ENCODE results near the gene MCU.

Gene MCU

DNA sequence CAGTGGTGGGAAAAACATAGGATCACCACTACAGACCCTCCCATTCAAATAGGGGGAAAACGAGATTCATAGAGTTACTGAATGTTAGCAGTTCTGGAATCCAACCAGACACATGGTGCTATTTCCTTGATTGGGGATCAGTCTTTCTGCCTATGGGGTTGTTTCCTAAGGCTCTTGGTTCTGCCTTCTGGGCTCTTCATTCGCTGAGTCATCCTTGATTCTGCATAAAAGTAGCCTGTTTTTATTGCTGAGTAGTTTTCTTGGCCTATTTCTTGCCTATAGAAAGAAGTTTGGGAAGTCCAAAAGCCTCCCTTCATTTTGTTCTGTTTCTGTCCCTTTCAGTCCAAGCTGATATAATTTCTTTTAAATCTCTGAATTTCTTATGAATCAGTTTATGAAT, 102.3 kb downstream of the MCU start:
- Histone ChIP-seq H3K36me3 (no peaks in the 10 kb centered on the region), H3K27ac (peak overlapping the region in 1 of 2 donors; percentile 22), H3K27me3 (no peaks in the 10 kb centered on the region), H3K9me3 (no peaks in the 10 kb centered on the region), H3K4me3 (no peak overlapping the region), H3K4me1 (peaks cover 0 to 26% (median 5%) of the 10 kb centered on the region in 4 donors)
- intact Hi-C loops (cut with DNase I; ENCODE audit: low total_unique reads): no loop called here
- no peak for DNase-seq
- TF ChIP-seq, protein P1, sequence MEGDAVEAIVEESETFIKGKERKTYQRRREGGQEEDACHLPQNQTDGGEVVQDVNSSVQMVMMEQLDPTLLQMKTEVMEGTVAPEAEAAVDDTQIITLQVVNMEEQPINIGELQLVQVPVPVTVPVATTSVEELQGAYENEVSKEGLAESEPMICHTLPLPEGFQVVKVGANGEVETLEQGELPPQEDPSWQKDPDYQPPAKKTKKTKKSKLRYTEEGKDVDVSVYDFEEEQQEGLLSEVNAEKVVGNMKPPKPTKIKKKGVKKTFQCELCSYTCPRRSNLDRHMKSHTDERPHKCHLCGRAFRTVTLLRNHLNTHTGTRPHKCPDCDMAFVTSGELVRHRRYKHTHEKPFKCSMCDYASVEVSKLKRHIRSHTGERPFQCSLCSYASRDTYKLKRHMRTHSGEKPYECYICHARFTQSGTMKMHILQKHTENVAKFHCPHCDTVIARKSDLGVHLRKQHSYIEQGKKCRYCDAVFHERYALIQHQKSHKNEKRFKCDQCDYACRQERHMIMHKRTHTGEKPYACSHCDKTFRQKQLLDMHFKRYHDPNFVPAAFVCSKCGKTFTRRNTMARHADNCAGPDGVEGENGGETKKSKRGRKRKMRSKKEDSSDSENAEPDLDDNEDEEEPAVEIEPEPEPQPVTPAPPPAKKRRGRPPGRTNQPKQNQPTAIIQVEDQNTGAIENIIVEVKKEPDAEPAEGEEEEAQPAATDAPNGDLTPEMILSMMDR (IDR thresholded peaks at IDR 0.05): no peak

DNA sequence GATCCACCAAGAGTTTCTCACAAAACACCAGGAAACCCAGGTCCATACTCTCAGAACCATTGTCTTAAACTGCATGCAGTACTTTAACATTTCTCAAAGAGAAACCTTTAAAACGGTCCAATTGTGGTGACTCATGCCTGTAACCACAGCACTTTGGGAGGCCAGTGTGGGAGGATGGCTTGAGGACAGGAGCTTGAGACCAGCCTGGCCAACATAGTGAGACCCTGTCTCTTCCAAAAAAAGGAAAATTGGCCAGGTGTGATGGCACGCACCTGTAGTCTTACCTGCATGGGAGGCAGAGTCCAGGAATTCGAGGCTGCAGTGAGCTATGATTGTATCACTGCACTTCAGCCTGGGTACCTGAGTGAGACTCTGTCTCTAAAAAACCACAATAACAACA, 104.1 kb downstream of the MCU start:
- TF ChIP-seq, protein P1 (IDR thresholded peaks at IDR 0.05): no peak
- intact Hi-C loops (cut with DNase I; ENCODE audit: low total_unique reads): no loop called here

DNA sequence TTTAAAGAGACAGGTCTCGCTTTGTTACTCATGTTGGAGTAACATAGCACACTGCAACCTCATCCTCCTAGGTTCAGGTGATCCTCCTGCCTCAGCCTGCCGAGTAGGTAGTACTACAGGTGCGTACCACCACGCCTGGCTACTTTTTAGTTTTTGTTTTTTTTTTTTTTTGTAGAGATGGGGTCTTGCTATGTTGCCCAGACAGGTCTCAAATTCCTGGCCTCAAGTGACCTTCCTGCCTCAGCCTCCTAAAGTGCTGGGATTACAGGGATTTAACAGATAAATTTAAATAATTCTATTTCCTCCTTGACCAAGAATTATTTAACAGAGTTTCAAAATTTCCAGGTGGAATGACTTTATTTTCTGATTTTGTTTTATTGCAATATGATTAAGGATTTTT, 104.6 kb downstream of the MCU start:
- Histone ChIP-seq H3K27ac (no peak overlapping the region), H3K27me3 (no peaks in the 10 kb centered on the region), H3K4me3 (no peak overlapping the region), H3K4me1 (peaks cover 0 to 11% (median 3%) of the 10 kb centered on the region in 4 donors), H3K9me3 (no peaks in the 10 kb centered on the region), H3K36me3 (no peaks in the 10 kb centered on the region)
- intact Hi-C loops (cut with DNase I; ENCODE audit: low total_unique reads): no loop called here
- TF ChIP-seq, protein P1 (IDR thresholded peaks at IDR 0.05): no peak
- DNase-seq: no peak

More for the DNA sequence above, 104.1 kb downstream of the MCU start:
- H3K27ac ChIP-seq: no peak overlapping the region
- peak in 1 of 2 donors; percentile 20 for DNase-seq
- no peak overlapping the region for H3K4me3 ChIP-seq
- H3K4me1 ChIP-seq: peaks cover 0 to 16% (median 4%) of the 10 kb centered on the region in 4 donors
- no peaks in the 10 kb centered on the region for H3K27me3 ChIP-seq
- H3K9me3 ChIP-seq: no peaks in the 10 kb centered on the region
- no peaks in the 10 kb centered on the region for H3K36me3 ChIP-seq

DNA sequence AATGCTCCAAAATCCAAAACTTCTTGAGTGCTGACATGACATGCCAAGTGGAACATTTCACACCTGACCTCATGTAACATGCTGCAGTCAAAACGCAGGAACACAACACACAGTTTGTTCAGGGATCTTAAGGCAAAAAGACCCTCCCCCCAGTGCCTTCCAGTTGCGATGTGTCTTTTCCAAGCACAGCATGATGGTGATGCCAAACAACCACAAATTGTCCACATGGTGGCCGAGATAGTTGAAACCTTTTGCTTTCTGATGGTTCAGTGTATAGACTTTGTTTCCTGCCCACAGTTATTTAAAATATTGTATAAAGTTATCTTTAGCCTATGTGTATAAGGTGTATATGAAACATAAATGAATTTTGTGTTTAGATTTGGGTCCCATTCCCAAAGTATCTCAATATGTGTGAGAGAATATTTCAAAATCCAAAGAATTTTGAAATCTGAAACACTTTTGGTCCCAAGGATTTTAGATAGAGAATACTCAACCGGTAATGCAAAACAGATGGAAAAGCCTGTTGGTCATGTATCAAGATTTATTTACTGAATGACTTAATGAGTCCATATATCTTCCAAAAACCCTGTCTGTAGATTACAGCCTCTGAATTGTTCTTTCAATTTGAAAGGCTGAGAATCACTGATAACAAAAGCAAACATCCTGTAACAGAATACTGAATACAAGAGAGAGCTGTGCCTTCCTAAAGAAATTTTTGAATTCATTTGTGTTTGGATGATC, 108.2 kb downstream of the MCU start:
- peaks cover 0 to 21% (median 5%) of the 10 kb centered on the region in 4 donors for H3K4me1 ChIP-seq
- H3K27ac ChIP-seq: no peak overlapping the region
- no peak overlapping the region for H3K4me3 ChIP-seq
- intact Hi-C loops (cut with DNase I; ENCODE audit: low total_unique reads): no loop called here
- no peaks in the 10 kb centered on the region for H3K27me3 ChIP-seq
- TF ChIP-seq, protein P1 (IDR thresholded peaks at IDR 0.05): no peak
- no peak for DNase-seq
- H3K36me3 ChIP-seq: no peaks in the 10 kb centered on the region
- no peaks in the 10 kb centered on the region for H3K9me3 ChIP-seq

DNA sequence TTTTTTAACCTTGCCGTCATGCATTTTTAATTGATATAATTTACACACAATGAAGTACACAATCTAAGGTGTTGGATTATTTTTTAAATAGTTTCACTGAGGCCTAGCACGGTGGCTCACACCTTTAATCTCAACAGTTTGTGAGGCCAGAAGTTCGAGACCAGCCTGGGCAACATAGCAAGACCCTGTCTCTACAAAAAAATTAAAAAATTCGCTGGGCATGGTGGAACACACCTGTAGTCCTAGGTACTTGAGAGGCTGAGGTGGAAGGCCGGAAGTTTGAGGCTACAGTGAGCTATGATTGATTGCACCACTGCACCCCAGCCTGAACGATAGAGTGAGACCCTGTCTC, 108.8 kb downstream of the MCU start:
- intact Hi-C loops (cut with DNase I; ENCODE audit: low total_unique reads): no loop called here
- Histone ChIP-seq H3K4me1 (peaks cover 0 to 21% (median 5%) of the 10 kb centered on the region in 4 donors), H3K9me3 (no peaks in the 10 kb centered on the region), H3K4me3 (no peak overlapping the region), H3K27me3 (no peaks in the 10 kb centered on the region), H3K27ac (no peak overlapping the region), H3K36me3 (no peaks in the 10 kb centered on the region)
- TF ChIP-seq, protein P1 (IDR thresholded peaks at IDR 0.05): no peak
- DNase-seq: no peak
